Kidney capillary endothelial cell (primary cell): Measurements from ENCODE around the gene GNAS-AS1.

Source experiments
- DNase-seq: peaks from one replicate; pipeline ENCODE4 v3.0.0-alpha.2; 2018; ENCODE audit warnings: low spot score

GNAS-AS1 gene

GRCh38 chr20:58884966-58885365 lies 34.3 kb upstream of the GNAS-AS1 start:
- no peak for DNase-seq

GRCh38 chr20:58883241-58883691 lies 32.6 kb upstream of the GNAS-AS1 start:
- no peak for DNase-seq

GRCh38 chr20:58882704-58883089 lies 32.0 kb upstream of the GNAS-AS1 start:
- no peak for DNase-seq

- no peak for DNase-seq
Observed at GRCh38 chr20:58880994-58881752, 30.5 kb upstream of the GNAS-AS1 start.

GRCh38 chr20:58880441-58880840 lies 29.7 kb upstream of the GNAS-AS1 start:
- DNase-seq: no peak

- no peak for DNase-seq
Observed at GRCh38 chr20:58878399-58878798, 27.7 kb upstream of the GNAS-AS1 start.

GRCh38 chr20:58877976-58878360 lies 27.3 kb upstream of the GNAS-AS1 start:
- no peak for DNase-seq

GRCh38 chr20:58877050-58877975 lies 26.6 kb upstream of the GNAS-AS1 start:
- DNase-seq: no peak

- DNase-seq: no peak
Observed at GRCh38 chr20:58876437-58876836, 25.7 kb upstream of the GNAS-AS1 start.

- no peak for DNase-seq
Observed at GRCh38 chr20:58875541-58876134, 24.9 kb upstream of the GNAS-AS1 start.

GRCh38 chr20:58875111-58875510 lies 24.4 kb upstream of the GNAS-AS1 start:
- no peak for DNase-seq

GRCh38 chr20:58874469-58874868 lies 23.8 kb upstream of the GNAS-AS1 start:
- no peak for DNase-seq

GRCh38 chr20:58871533-58872102 lies 20.9 kb upstream of the GNAS-AS1 start:
- DNase-seq: no peak

- DNase-seq: no peak
Observed at GRCh38 chr20:58870293-58871014, 19.8 kb upstream of the GNAS-AS1 start.

- no peak for DNase-seq
Observed at GRCh38 chr20:58869662-58870227, 19.0 kb upstream of the GNAS-AS1 start.

- DNase-seq: no peak
Observed at GRCh38 chr20:58868795-58869194, 18.1 kb upstream of the GNAS-AS1 start.

GRCh38 chr20:58867211-58867610 lies 16.5 kb upstream of the GNAS-AS1 start:
- DNase-seq: no peak

- no peak for DNase-seq
Observed at GRCh38 chr20:58865843-58866242, 15.1 kb upstream of the GNAS-AS1 start.

- DNase-seq: no peak
Observed at GRCh38 chr20:58864346-58864745, 13.6 kb upstream of the GNAS-AS1 start.

GRCh38 chr20:58863044-58863790 lies 12.5 kb upstream of the GNAS-AS1 start:
- DNase-seq: no peak
